Astrocyte (in vitro differentiated cells and primary cell): ENCODE measurements around the gene AMPD1. TPM values are rescaled to one million over a fixed set of nuclear protein-coding genes. Genes with fewer than 3 reads are reported as not detected.

Source experiments
- DNase-seq: peaks from one replicate; pipeline ENCODE4 v3.0.0-alpha.2; 2010; ENCODE audit warnings: low read depth
- FAIRE-seq: peaks from 2 replicates; lab custom pipeline; 2011; peaks lifted over from hg19 to GRCh38; lab: Jason Lieb, UNC
- H2AFZ ChIP-seq: 2 replicates; pipeline ENCODE4 v1.6.0; 2012; ENCODE audit warnings: low read depth, low read length, inconsistent platforms
- H3K27ac ChIP-seq: 2 replicates; pipeline ENCODE4 v1.5.1; 2011; ENCODE audit warnings: low read depth, low read length, inconsistent platforms
- H3K27me3 ChIP-seq: 2 replicates; pipeline ENCODE4 v1.6.0; 2011; ENCODE audit warnings: low read length, inconsistent platforms; ENCODE audit not compliant: insufficient read depth
- H3K36me3 ChIP-seq: 2 replicates; pipeline ENCODE4 v1.5.1; 2011; ENCODE audit warnings: low read length, inconsistent platforms; ENCODE audit not compliant: insufficient read depth
- H3K4me1 ChIP-seq: 2 replicates; pipeline ENCODE4 v1.5.1; 2011; ENCODE audit warnings: low read length, inconsistent platforms; ENCODE audit not compliant: insufficient read depth
- H3K4me2 ChIP-seq: 2 replicates; pipeline ENCODE4 v1.6.0; 2012; ENCODE audit warnings: low read length, inconsistent platforms
- H3K4me3 ChIP-seq: 2 replicates; pipeline ENCODE4 v1.5.1; 2011; ENCODE audit warnings: low read depth, mild to moderate bottlenecking, low read length, inconsistent platforms; ENCODE audit not compliant: insufficient read depth
- H3K79me2 ChIP-seq: 2 replicates; pipeline ENCODE4 v1.6.0; 2012; ENCODE audit warnings: mild to moderate bottlenecking, low read length, inconsistent platforms; ENCODE audit not compliant: insufficient read depth
- H3K9ac ChIP-seq: 2 replicates; pipeline ENCODE4 v1.6.0; 2012; ENCODE audit warnings: mild to moderate bottlenecking, low read length, inconsistent platforms
- H3K9me3 ChIP-seq: 2 replicates; pipeline ENCODE4 v1.5.1; 2012; ENCODE audit warnings: low read depth, mild to moderate bottlenecking, low read length, inconsistent platforms; ENCODE audit not compliant: insufficient read depth
- H4K20me1 ChIP-seq: 2 replicates; pipeline ENCODE4 v1.6.0; 2012; ENCODE audit warnings: low read length, inconsistent platforms; ENCODE audit not compliant: insufficient read depth
- H3K27ac Mint-ChIP-seq: one replicate; pipeline ENCODE4 v1.8.0; 2021; ENCODE audit warnings: mild to moderate bottlenecking, mixed read lengths; ENCODE audit not compliant: unreplicated experiment
- H3K27me3 Mint-ChIP-seq: one replicate; pipeline ENCODE4 v1.8.0; 2021; ENCODE audit warnings: low read depth, mixed read lengths; ENCODE audit not compliant: unreplicated experiment
- H3K36me3 Mint-ChIP-seq: one replicate; pipeline ENCODE4 v1.8.0; 2021; ENCODE audit warnings: low read depth, mixed read lengths; ENCODE audit not compliant: unreplicated experiment
- H3K4me1 Mint-ChIP-seq: one replicate; pipeline ENCODE4 v1.8.0; 2021; ENCODE audit warnings: low read depth, mixed read lengths; ENCODE audit not compliant: unreplicated experiment
- H3K4me3 Mint-ChIP-seq: one replicate; pipeline ENCODE4 v1.8.0; 2021; ENCODE audit warnings: mild to moderate bottlenecking, moderate library complexity, mixed read lengths; ENCODE audit not compliant: unreplicated experiment
- H3K9me3 Mint-ChIP-seq: one replicate; pipeline ENCODE4 v1.8.0; 2021; ENCODE audit warnings: mild to moderate bottlenecking, mixed read lengths; ENCODE audit not compliant: unreplicated experiment
- EZH2 ChIP-seq: IDR thresholded peaks from 2 replicates; pipeline ENCODE4 v1.6.1; 2012; ENCODE audit warnings: mild to moderate bottlenecking, low read length, inconsistent platforms; ENCODE audit not compliant: insufficient read depth
- total RNA-seq: library from RNA; stranded (reverse); gene quantifications from 2 replicates; pipeline ENCODE4 v1.2.1, GENCODE V29; 2021
- TF ChIP-seq, protein P1 (sequence below): IDR thresholded peaks from 2 replicates; pipeline ENCODE4 v1.5.1; 2011; ENCODE audit warnings: low read depth, mild to moderate bottlenecking, inconsistent platforms, low read length, moderate library complexity; ENCODE audit not compliant: insufficient read depth

Gene AMPD1
- total RNA-seq, 1 donor from 2014 or later = not detected

DNA sequence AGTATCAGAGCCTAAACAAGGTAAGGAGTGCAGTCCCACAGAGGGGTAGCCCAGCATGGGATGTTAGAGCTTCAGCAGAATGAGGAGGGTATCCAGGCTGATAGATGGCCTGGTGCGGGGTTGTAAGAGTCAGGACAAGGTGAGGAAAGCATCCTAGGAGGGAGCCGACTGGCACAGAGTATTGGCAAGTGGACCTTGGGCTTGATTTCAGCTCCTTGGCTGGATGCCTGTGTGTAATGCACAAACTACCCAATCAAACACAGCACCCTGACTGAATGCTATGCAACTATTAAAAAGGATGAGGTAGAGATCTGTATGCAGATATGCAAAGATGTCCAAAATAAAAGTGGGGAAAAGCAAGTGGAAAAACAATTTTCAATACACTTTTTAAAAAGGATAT is 43.5 kb downstream of the AMPD1 start:
- H3K27ac ChIP-seq = no peak overlapping the region
- no peaks in the 10 kb centered on the region for H3K4me1 Mint-ChIP-seq
- H3K4me2 ChIP-seq = no peak overlapping the region
- no peaks in the 10 kb centered on the region for H3K27me3 ChIP-seq
- DNase-seq = no peak
- no peaks in the 10 kb centered on the region for H4K20me1 ChIP-seq
- no peak overlapping the region for H2AFZ ChIP-seq
- H3K4me3 Mint-ChIP-seq = no peak overlapping the region
- no peaks in the 10 kb centered on the region for H3K27me3 Mint-ChIP-seq
- H3K4me1 ChIP-seq = no peaks in the 10 kb centered on the region
- H3K9ac ChIP-seq = no peak overlapping the region
- no peaks in the 10 kb centered on the region for H3K9me3 Mint-ChIP-seq
- H3K79me2 ChIP-seq = no peaks in the 10 kb centered on the region
- H3K9me3 ChIP-seq = no peaks in the 10 kb centered on the region
- TF ChIP-seq, protein P1, sequence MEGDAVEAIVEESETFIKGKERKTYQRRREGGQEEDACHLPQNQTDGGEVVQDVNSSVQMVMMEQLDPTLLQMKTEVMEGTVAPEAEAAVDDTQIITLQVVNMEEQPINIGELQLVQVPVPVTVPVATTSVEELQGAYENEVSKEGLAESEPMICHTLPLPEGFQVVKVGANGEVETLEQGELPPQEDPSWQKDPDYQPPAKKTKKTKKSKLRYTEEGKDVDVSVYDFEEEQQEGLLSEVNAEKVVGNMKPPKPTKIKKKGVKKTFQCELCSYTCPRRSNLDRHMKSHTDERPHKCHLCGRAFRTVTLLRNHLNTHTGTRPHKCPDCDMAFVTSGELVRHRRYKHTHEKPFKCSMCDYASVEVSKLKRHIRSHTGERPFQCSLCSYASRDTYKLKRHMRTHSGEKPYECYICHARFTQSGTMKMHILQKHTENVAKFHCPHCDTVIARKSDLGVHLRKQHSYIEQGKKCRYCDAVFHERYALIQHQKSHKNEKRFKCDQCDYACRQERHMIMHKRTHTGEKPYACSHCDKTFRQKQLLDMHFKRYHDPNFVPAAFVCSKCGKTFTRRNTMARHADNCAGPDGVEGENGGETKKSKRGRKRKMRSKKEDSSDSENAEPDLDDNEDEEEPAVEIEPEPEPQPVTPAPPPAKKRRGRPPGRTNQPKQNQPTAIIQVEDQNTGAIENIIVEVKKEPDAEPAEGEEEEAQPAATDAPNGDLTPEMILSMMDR = no peak
- no peak for TF ChIP-seq EZH2
- H3K4me3 ChIP-seq = no peak overlapping the region
- no peak overlapping the region for H3K27ac Mint-ChIP-seq
- no peaks in the 10 kb centered on the region for H3K36me3 Mint-ChIP-seq
- H3K36me3 ChIP-seq = no peaks in the 10 kb centered on the region
- FAIRE-seq = no peak

- no peaks in the 10 kb centered on the region for H3K4me1 Mint-ChIP-seq
- H3K27ac Mint-ChIP-seq = no peak overlapping the region
- no peaks in the 10 kb centered on the region for H3K27me3 Mint-ChIP-seq
- TF ChIP-seq, protein P1 = no peak
- no peak for TF ChIP-seq EZH2
- Histone ChIP-seq H3K4me1 (no peaks in the 10 kb centered on the region), H3K36me3 (no peaks in the 10 kb centered on the region), H4K20me1 (no peaks in the 10 kb centered on the region), H3K9me3 (no peaks in the 10 kb centered on the region), H3K27ac (no peak overlapping the region), H3K4me2 (no peak overlapping the region), H2AFZ (no peak overlapping the region), H3K9ac (no peak overlapping the region), H3K79me2 (no peaks in the 10 kb centered on the region), H3K4me3 (no peak overlapping the region), H3K27me3 (no peaks in the 10 kb centered on the region)
- no peaks in the 10 kb centered on the region for H3K36me3 Mint-ChIP-seq
- H3K9me3 Mint-ChIP-seq = no peaks in the 10 kb centered on the region
- H3K4me3 Mint-ChIP-seq = no peak overlapping the region
- FAIRE-seq (no peak), DNase-seq (no peak)
Observed at GRCh38 chr1:114648503-114648902, 46.8 kb downstream of the AMPD1 start.

DNA sequence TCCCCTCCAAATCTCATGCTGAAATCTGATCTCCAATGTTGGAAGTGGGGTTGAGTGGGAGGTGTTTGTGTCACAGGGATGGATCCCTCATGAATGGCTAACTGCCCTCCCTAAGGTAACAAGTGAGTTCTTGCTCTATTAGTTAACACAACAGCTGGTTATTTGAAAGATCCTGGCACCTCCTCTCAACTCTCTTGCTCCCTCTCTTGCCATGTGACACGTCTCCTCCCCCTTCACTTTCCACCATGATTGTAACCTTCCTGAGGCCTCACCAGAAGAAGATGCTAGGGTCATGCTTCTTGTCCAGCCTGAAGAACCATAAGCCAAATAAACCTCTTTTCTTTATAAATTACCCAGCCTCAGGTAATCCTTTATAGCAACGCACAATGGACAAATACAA is 54.0 kb downstream of the AMPD1 start:
- no peak overlapping the region for H2AFZ ChIP-seq
- no peaks in the 10 kb centered on the region for H3K9me3 Mint-ChIP-seq
- H4K20me1 ChIP-seq = no peaks in the 10 kb centered on the region
- no peaks in the 10 kb centered on the region for H3K27me3 Mint-ChIP-seq
- no peak overlapping the region for H3K27ac Mint-ChIP-seq
- H3K36me3 Mint-ChIP-seq = no peaks in the 10 kb centered on the region
- no peaks in the 10 kb centered on the region for H3K4me1 ChIP-seq
- no peak for TF ChIP-seq EZH2
- TF ChIP-seq, protein P1 = no peak
- H3K4me2 ChIP-seq = no peak overlapping the region
- H3K4me1 Mint-ChIP-seq = no peaks in the 10 kb centered on the region
- H3K36me3 ChIP-seq = no peaks in the 10 kb centered on the region
- H3K27me3 ChIP-seq = no peaks in the 10 kb centered on the region
- FAIRE-seq = no peak
- no peak overlapping the region for H3K4me3 ChIP-seq
- DNase-seq = no peak
- no peaks in the 10 kb centered on the region for H3K9me3 ChIP-seq
- no peak overlapping the region for H3K4me3 Mint-ChIP-seq
- no peak overlapping the region for H3K27ac ChIP-seq
- H3K9ac ChIP-seq = no peak overlapping the region
- no peaks in the 10 kb centered on the region for H3K79me2 ChIP-seq
